T-helper 17 cell (primary cell): ENCODE results near the gene CYP4F2. TPM values are rescaled to one million over a fixed set of nuclear protein-coding genes. Genes with fewer than 3 reads are reported as not detected.
"Not testable (repeated sequence)": the region's sequence is repeated elsewhere in the genome, so short reads cannot be mapped to it uniquely, and the experiment has no call there.

Experiments used
- ATAC-seq: fragments of 150-1000 bp; cut with Tn5 transposase; 2 replicates; pipeline ENCODE4 v1.10.0; 2021; ENCODE audit warnings: mild to moderate bottlenecking, moderate library complexity
- DNase-seq, 3 donors: peaks; one replicate each; pipeline versions ENCODE4 v3.0.0 to v3.0.0-alpha.2; 2020 to 2021
- H3K9me3 ChIP-seq: one replicate; pipeline ENCODE4 v1.7.0; 2013; ENCODE audit warnings: low read length, mild to moderate bottlenecking; ENCODE audit not compliant: control insufficient read depth, poor library complexity, severe bottlenecking
- H3K27ac Mint-ChIP-seq: one replicate; pipeline ENCODE4 v1.8.0; 2022; ENCODE audit warnings: mild to moderate bottlenecking, moderate library complexity, mixed read lengths
- H3K27me3 Mint-ChIP-seq: one replicate; pipeline ENCODE4 v1.8.0; 2022; ENCODE audit warnings: mixed read lengths
- H3K36me3 Mint-ChIP-seq: one replicate; pipeline ENCODE4 v1.8.0; 2022; ENCODE audit warnings: low read depth, mixed read lengths
- H3K4me1 Mint-ChIP-seq: one replicate; pipeline ENCODE4 v1.8.0; 2022; ENCODE audit warnings: mild to moderate bottlenecking, mixed read lengths
- H3K4me3 Mint-ChIP-seq: one replicate; pipeline ENCODE4 v1.8.0; 2022; ENCODE audit warnings: mild to moderate bottlenecking, moderate library complexity, mixed read lengths
- total RNA-seq, 4 donors: library from RNA in 2 of 4; stranded (reverse) in 2 of 4; gene quantifications; one replicate each; pipeline ENCODE4 v1.2.3 and lab custom pipeline; 2022 to 2026

Gene CYP4F2
- total RNA-seq, 2 donors from 2014 or later: not detected

GRCh38 chr19:15919243-15919642, 21.4 kb upstream of the CYP4F2 start:
- Mint-ChIP-seq H3K27me3 (peaks cover 61% of the 10 kb centered on the region), H3K36me3 (no peaks in the 10 kb centered on the region)
- no peak for ATAC-seq

GRCh38 chr19:15915109-15915508, 17.2 kb upstream of the CYP4F2 start:
- H3K9me3 ChIP-seq: no peaks in the 10 kb centered on the region
- Mint-ChIP-seq H3K4me1 (peaks cover 6% of the 10 kb centered on the region), H3K27ac (no peak overlapping the region), H3K27me3 (peaks cover 61% of the 10 kb centered on the region), H3K4me3 (no peak overlapping the region), H3K36me3 (peaks cover 3% of the 10 kb centered on the region)
- ATAC-seq: no peak
- DNase-seq: no peak

More at GRCh38 chr19:15919243-15919642, 21.4 kb upstream of the CYP4F2 start:
- peaks cover 4% of the 10 kb centered on the region for H3K4me1 Mint-ChIP-seq
- no peak for DNase-seq
- no peaks in the 10 kb centered on the region for H3K9me3 ChIP-seq
- H3K27ac Mint-ChIP-seq: peak overlapping the region; percentile 0
- no peak overlapping the region for H3K4me3 Mint-ChIP-seq

- H3K27ac Mint-ChIP-seq: no peak overlapping the region
- ATAC-seq: no peak
- H3K4me3 Mint-ChIP-seq: no peak overlapping the region
- peaks cover 62% of the 10 kb centered on the region for H3K27me3 Mint-ChIP-seq
- DNase-seq: no peak
- H3K36me3 Mint-ChIP-seq: peaks cover 3% of the 10 kb centered on the region
- peaks cover 6% of the 10 kb centered on the region for H3K4me1 Mint-ChIP-seq
- H3K9me3 ChIP-seq: no peaks in the 10 kb centered on the region
These were observed 16.0 kb upstream of the CYP4F2 start for GRCh38 chr19:15913830-15914229.

GRCh38 chr19:15913384-15913783, 15.5 kb upstream of the CYP4F2 start:
- no peak for ATAC-seq
- Mint-ChIP-seq H3K27me3 (peaks cover 62% of the 10 kb centered on the region), H3K4me3 (no peak overlapping the region), H3K36me3 (peaks cover 3% of the 10 kb centered on the region), H3K27ac (no peak overlapping the region), H3K4me1 (peaks cover 6% of the 10 kb centered on the region)
- no peaks in the 10 kb centered on the region for H3K9me3 ChIP-seq
- DNase-seq: no peak

- peaks cover 3% of the 10 kb centered on the region for H3K36me3 Mint-ChIP-seq
- no peak overlapping the region for H3K4me3 Mint-ChIP-seq
- H3K27ac Mint-ChIP-seq: peak overlapping the region; percentile 47
- no peak for ATAC-seq
- peaks cover 6% of the 10 kb centered on the region for H3K4me1 Mint-ChIP-seq
- no peaks in the 10 kb centered on the region for H3K9me3 ChIP-seq
- peaks cover 62% of the 10 kb centered on the region for H3K27me3 Mint-ChIP-seq
- no peak for DNase-seq
These were observed 13.8 kb upstream of the CYP4F2 start for GRCh38 chr19:15911599-15912235.

- DNase-seq (no peak), ATAC-seq (no peak)
- Mint-ChIP-seq H3K27me3 (peaks cover 52% of the 10 kb centered on the region), H3K4me1 (peaks cover 3% of the 10 kb centered on the region), H3K36me3 (no peaks in the 10 kb centered on the region), H3K27ac (no peak overlapping the region), H3K4me3 (no peak overlapping the region)
- H3K9me3 ChIP-seq: no peaks in the 10 kb centered on the region
These were observed 7.2 kb upstream of the CYP4F2 start for GRCh38 chr19:15905026-15905425.

GRCh38 chr19:15902898-15903297, 5.0 kb upstream of the CYP4F2 start:
- H3K27me3 Mint-ChIP-seq: peaks cover 54% of the 10 kb centered on the region
- DNase-seq, H3K4me3 Mint-ChIP-seq, H3K4me1 Mint-ChIP-seq, H3K9me3 ChIP-seq, H3K27ac Mint-ChIP-seq, H3K36me3 Mint-ChIP-seq, ATAC-seq: not testable (repeated sequence)

GRCh38 chr19:15902254-15902653, 4.4 kb upstream of the CYP4F2 start:
- no peaks in the 10 kb centered on the region for H3K9me3 ChIP-seq
- Mint-ChIP-seq H3K36me3 (no peaks in the 10 kb centered on the region), H3K4me3 (peak overlapping the region; percentile 10), H3K27ac (no peak overlapping the region), H3K27me3 (peaks cover 57% of the 10 kb centered on the region), H3K4me1 (peaks cover 3% of the 10 kb centered on the region)
- ATAC-seq: no peak
- no peak for DNase-seq

GRCh38 chr19:15900504-15900903, 2.6 kb upstream of the CYP4F2 start:
- peak overlapping the region; percentile 65 for H3K4me3 Mint-ChIP-seq
- H3K9me3 ChIP-seq: no peaks in the 10 kb centered on the region
- ATAC-seq: no peak
- no peak overlapping the region for H3K27ac Mint-ChIP-seq
- no peaks in the 10 kb centered on the region for H3K36me3 Mint-ChIP-seq
- H3K27me3 Mint-ChIP-seq: peaks cover 57% of the 10 kb centered on the region
- peaks cover 3% of the 10 kb centered on the region for H3K4me1 Mint-ChIP-seq
- DNase-seq: no peak

GRCh38 chr19:15900032-15900431, 2.2 kb upstream of the CYP4F2 start:
- H3K4me1 Mint-ChIP-seq, H3K36me3 Mint-ChIP-seq, H3K9me3 ChIP-seq, H3K27ac Mint-ChIP-seq, DNase-seq, ATAC-seq: not testable (repeated sequence)
- peaks cover 62% of the 10 kb centered on the region for H3K27me3 Mint-ChIP-seq
- H3K4me3 Mint-ChIP-seq: peak overlapping the region; percentile 65

GRCh38 chr19:15899561-15899960, 1.7 kb upstream of the CYP4F2 start:
- not testable (repeated sequence) for ATAC-seq, H3K27ac Mint-ChIP-seq, H3K4me3 Mint-ChIP-seq, H3K4me1 Mint-ChIP-seq, DNase-seq, H3K9me3 ChIP-seq, H3K36me3 Mint-ChIP-seq
- H3K27me3 Mint-ChIP-seq: peaks cover 63% of the 10 kb centered on the region

- H3K27ac Mint-ChIP-seq: no peak overlapping the region
- ATAC-seq (no peak), DNase-seq (no peak)
- no peaks in the 10 kb centered on the region for H3K9me3 ChIP-seq
- H3K36me3 Mint-ChIP-seq: no peaks in the 10 kb centered on the region
- H3K4me1 Mint-ChIP-seq: peaks cover 3% of the 10 kb centered on the region
- peaks cover 54% of the 10 kb centered on the region for H3K27me3 Mint-ChIP-seq
- H3K4me3 Mint-ChIP-seq: no peak overlapping the region
These were observed 692 bp downstream of the CYP4F2 start for GRCh38 chr19:15897026-15897737.

GRCh38 chr19:15895876-15896430, 1.9 kb downstream of the CYP4F2 start:
- H3K4me1 Mint-ChIP-seq: peaks cover 3% of the 10 kb centered on the region

More at GRCh38 chr19:15895876-15896430, 1.9 kb downstream of the CYP4F2 start:
- H3K36me3 Mint-ChIP-seq: no peaks in the 10 kb centered on the region
- H3K4me3 Mint-ChIP-seq: no peak overlapping the region
- H3K27me3 Mint-ChIP-seq: peaks cover 42% of the 10 kb centered on the region
- H3K9me3 ChIP-seq: no peaks in the 10 kb centered on the region
- DNase-seq: no peak
- H3K27ac Mint-ChIP-seq: no peak overlapping the region
- ATAC-seq: no peak
